OCI-LY7 (cell line): ENCODE data around the gene TMEM179B.

Source experiments
- EZH2phosphoT487 ChIP-seq: fragments of 200-600 bp; sonication (generic); IDR thresholded peaks from 2 replicates; pipeline ENCODE4 v1.6.1; 2018; ENCODE audit warnings: low read depth, borderline replicate concordance, mild to moderate bottlenecking, mixed run types, antibody characterized with exemption, low read length, moderate library complexity, mixed read lengths
- TF ChIP-seq, protein P1 (sequence below): fragments of 200-600 bp; sonication (generic); conservative IDR thresholded peaks from 2 replicates; pipeline ENCODE4 v1.5.1; 2014; ENCODE audit warnings: mild to moderate bottlenecking, antibody characterized with exemption, low read length, moderate library complexity, mixed read lengths

DNA sequence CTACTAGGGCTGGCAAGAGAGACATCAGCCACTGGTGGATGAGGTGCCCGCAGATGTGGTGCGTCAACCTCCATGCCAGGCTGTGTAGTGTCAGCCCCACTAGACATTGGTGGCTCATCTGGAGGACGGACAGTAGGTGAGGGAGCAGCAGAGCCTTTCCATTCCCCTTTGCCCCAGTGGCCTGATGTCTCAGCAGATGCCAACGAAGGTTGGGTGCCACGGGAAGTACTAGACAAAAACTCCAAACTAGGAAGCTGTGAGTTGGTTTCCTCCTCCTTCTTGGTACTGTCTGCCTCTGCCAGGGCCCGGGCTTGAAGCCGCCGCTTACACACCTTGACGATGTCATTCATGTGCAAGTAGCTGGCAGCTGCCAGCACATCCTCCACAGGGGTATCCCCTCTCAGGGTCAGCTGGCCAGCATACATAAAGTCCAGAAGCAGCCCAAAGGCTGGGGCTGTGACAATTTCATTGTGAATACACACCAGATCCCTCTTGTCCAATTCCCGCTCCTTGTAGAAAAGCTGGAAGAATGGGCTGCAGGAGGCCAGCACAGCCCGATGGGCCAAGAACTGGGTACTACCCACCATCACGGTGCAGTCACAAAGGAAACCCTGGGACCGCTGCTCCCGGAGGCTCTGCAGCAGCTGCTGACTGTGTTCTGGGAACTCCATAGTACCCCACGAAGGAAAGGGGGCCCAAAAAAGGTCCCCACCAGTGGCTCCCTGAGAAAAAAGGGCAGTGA lies 34.0 kb upstream of the TMEM179B start:
- TF ChIP-seq, protein P1, sequence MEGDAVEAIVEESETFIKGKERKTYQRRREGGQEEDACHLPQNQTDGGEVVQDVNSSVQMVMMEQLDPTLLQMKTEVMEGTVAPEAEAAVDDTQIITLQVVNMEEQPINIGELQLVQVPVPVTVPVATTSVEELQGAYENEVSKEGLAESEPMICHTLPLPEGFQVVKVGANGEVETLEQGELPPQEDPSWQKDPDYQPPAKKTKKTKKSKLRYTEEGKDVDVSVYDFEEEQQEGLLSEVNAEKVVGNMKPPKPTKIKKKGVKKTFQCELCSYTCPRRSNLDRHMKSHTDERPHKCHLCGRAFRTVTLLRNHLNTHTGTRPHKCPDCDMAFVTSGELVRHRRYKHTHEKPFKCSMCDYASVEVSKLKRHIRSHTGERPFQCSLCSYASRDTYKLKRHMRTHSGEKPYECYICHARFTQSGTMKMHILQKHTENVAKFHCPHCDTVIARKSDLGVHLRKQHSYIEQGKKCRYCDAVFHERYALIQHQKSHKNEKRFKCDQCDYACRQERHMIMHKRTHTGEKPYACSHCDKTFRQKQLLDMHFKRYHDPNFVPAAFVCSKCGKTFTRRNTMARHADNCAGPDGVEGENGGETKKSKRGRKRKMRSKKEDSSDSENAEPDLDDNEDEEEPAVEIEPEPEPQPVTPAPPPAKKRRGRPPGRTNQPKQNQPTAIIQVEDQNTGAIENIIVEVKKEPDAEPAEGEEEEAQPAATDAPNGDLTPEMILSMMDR = no peak
- TF ChIP-seq EZH2phosphoT487 = no peak
